ENCODE results near the gene FFAR2.

Gene FFAR2

DNA sequence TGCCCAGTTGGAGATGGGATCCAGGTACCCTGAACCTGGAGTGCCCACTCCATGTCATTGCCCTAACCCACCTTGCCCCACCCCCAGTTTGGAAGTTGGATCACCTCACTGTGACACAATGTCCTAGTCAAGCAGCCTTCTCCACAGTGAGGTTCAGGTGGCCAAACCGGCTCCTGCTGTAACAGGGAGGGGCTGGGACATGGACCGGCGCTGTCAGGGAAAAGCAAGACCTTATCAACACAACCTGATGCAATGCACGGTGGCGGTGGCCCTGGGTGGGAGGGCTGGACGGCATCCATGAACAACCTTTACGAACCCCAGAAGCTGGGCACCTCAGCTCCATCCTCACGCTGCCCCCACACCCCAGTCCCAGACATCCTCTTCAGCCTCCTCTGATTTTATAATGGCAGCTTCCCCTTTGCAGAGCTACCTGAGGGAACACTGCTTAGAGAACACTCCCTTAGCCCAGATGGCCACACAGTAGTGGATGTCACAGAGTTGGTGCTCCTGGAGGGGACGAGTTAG, 43.8 kb downstream of the FFAR2 start:
- WGBS, 2 donors (ENCODE audit: extremely low coverage in 2 of 2, insufficient read length in 2 of 2, insufficient replicate concordance in 1 of 2) = no CpG with 5 or more reads among the region's 9 CpGs
- peak overlapping the region; percentile 32 for H3K14ac ChIP-seq (ENCODE audit: low read length)
- no peak overlapping the region for H3K4me2 ChIP-seq (ENCODE audit: insufficient read depth, low read length, poor library complexity, severe bottlenecking)
- H3K23ac ChIP-seq (ENCODE audit: low read depth, low read length, poor library complexity) = peak overlapping the region; percentile 35
- no peak overlapping the region for H2BK5ac ChIP-seq (ENCODE audit: low read length)
- peak overlapping the region; percentile 27 for H3K9ac ChIP-seq (ENCODE audit: low read depth, low read length, poor library complexity)
- H2BK120ac ChIP-seq (ENCODE audit: low read depth, low read length) = no peak overlapping the region
- peak overlapping the region; percentile 11 for H2AK5ac ChIP-seq (ENCODE audit: low read depth, low read length)
- no peaks in the 10 kb centered on the region for H3K9me3 ChIP-seq (replicated peaks in 1 of 2; ENCODE audit: control insufficient read depth in 2 of 2, insufficient read depth in 1 of 2, low read depth in 1 of 2, low read length in 2 of 2)
- H3K4ac ChIP-seq (ENCODE audit: low read length) = no peak overlapping the region
- no peak overlapping the region for H3K4me3 ChIP-seq (ENCODE audit: low read length in 2 of 2)
- H3K36me3 ChIP-seq (replicated peaks in 1 of 2; ENCODE audit: control insufficient read depth in 2 of 2, insufficient read depth in 2 of 2, low read length in 2 of 2) = no peaks in the 10 kb centered on the region
- no peak overlapping the region for H4K91ac ChIP-seq (ENCODE audit: low read depth, low read length, poor library complexity)
- no peaks in the 10 kb centered on the region for H3K79me1 ChIP-seq (ENCODE audit: low read depth, low read length)
- peaks cover 0 to 2% of the 10 kb centered on the region in 2 donors for H3K4me1 ChIP-seq (ENCODE audit: control insufficient read depth in 2 of 2, insufficient read depth in 1 of 2, low read depth in 1 of 2, low read length in 2 of 2)
- no peak overlapping the region for H2BK15ac ChIP-seq (ENCODE audit: low read length)
- no peak overlapping the region for H3K27ac ChIP-seq (replicated peaks; ENCODE audit: low read length)
- DNase-seq (ENCODE audit: low spot score) = no peak
- H4K8ac ChIP-seq (ENCODE audit: low read depth, low read length) = no peak overlapping the region
- peaks cover 0 to 58% (median 0%) of the 10 kb centered on the region in 3 experiments for H3K27me3 ChIP-seq (ENCODE audit: control insufficient read depth in 3 of 3, insufficient read depth in 3 of 3, low read depth in 1 of 3, low read length in 3 of 3)
- H3K18ac ChIP-seq (ENCODE audit: low read length) = peak overlapping the region; percentile 16
- no peak overlapping the region for H2BK12ac ChIP-seq (ENCODE audit: low read length)
- H2AFZ ChIP-seq (ENCODE audit: low read length) = no peak overlapping the region

DNA sequence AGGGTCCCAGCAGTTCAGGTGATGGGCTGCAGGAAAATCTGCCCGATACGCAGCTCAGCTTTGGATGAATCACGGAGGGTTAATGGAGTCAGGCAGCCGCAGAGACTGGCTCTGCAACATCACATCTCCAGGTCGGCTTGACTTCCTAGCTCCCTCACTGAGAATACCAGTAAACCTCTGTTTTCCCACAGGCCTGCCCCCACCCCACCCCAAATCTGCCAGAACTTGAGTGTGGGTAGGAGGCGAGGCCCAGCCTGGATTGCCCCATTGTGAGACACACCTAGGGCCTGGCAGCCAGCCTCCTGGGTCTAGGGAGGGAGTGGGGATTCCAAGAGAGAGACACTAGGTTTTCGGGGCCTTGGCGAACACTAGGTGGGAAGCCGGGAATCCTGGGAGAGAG, 45.9 kb downstream of the FFAR2 start:
- H2BK12ac ChIP-seq (ENCODE audit: low read length) = no peak overlapping the region
- no peak overlapping the region for H4K8ac ChIP-seq (ENCODE audit: low read depth, low read length)
- peak overlapping the region; percentile 3 for H2AFZ ChIP-seq (ENCODE audit: low read length)
- H3K4me2 ChIP-seq (ENCODE audit: insufficient read depth, low read length, poor library complexity, severe bottlenecking) = no peak overlapping the region
- H3K18ac ChIP-seq (ENCODE audit: low read length) = no peak overlapping the region
- no peak overlapping the region for H2BK5ac ChIP-seq (ENCODE audit: low read length)
- H3K4me1 ChIP-seq (ENCODE audit: control insufficient read depth in 2 of 2, insufficient read depth in 1 of 2, low read depth in 1 of 2, low read length in 2 of 2) = peaks cover 0 to 2% of the 10 kb centered on the region in 2 donors
- no peak for DNase-seq (ENCODE audit: low spot score)
- no peaks in the 10 kb centered on the region for H3K9me3 ChIP-seq (replicated peaks in 1 of 2; ENCODE audit: control insufficient read depth in 2 of 2, insufficient read depth in 1 of 2, low read depth in 1 of 2, low read length in 2 of 2)
- peaks cover 0 to 51% (median 0%) of the 10 kb centered on the region in 3 experiments for H3K27me3 ChIP-seq (ENCODE audit: control insufficient read depth in 3 of 3, insufficient read depth in 3 of 3, low read depth in 1 of 3, low read length in 3 of 3)
- peaks cover 0 to 5% of the 10 kb centered on the region in 2 donors for H3K36me3 ChIP-seq (replicated peaks in 1 of 2; ENCODE audit: control insufficient read depth in 2 of 2, insufficient read depth in 2 of 2, low read length in 2 of 2)
- no peak overlapping the region for H3K4ac ChIP-seq (ENCODE audit: low read length)
- no peak overlapping the region for H2AK5ac ChIP-seq (ENCODE audit: low read depth, low read length)
- H3K23ac ChIP-seq (ENCODE audit: low read depth, low read length, poor library complexity) = no peak overlapping the region
- H3K27ac ChIP-seq (replicated peaks; ENCODE audit: low read length) = no peak overlapping the region
- no peak overlapping the region for H2BK120ac ChIP-seq (ENCODE audit: low read depth, low read length)
- no peak overlapping the region for H4K91ac ChIP-seq (ENCODE audit: low read depth, low read length, poor library complexity)
- H3K9ac ChIP-seq (ENCODE audit: low read depth, low read length, poor library complexity) = no peak overlapping the region
- no CpG with 5 or more reads among the region's 9 CpGs for WGBS, 2 donors (ENCODE audit: extremely low coverage in 2 of 2, insufficient read length in 2 of 2, insufficient replicate concordance in 1 of 2)
- no peak overlapping the region for H3K4me3 ChIP-seq (ENCODE audit: low read length in 2 of 2)
- H2BK15ac ChIP-seq (ENCODE audit: low read length) = no peak overlapping the region
- no peaks in the 10 kb centered on the region for H3K79me1 ChIP-seq (ENCODE audit: low read depth, low read length)
- no peak overlapping the region for H3K14ac ChIP-seq (ENCODE audit: low read length)

GRCh38 chr19:35495107-35496064, 47.3 kb downstream of the FFAR2 start:
- Histone ChIP-seq H4K8ac (ENCODE audit: low read depth, low read length) (no peak overlapping the region), H2BK15ac (ENCODE audit: low read length) (no peak overlapping the region), H3K4ac (ENCODE audit: low read length) (no peak overlapping the region), H2AK5ac (ENCODE audit: low read depth, low read length) (no peak overlapping the region), H3K9ac (ENCODE audit: low read depth, low read length, poor library complexity) (peak overlapping the region; percentile 51), H3K14ac (ENCODE audit: low read length) (no peak overlapping the region), H3K4me2 (ENCODE audit: insufficient read depth, low read length, poor library complexity, severe bottlenecking) (no peak overlapping the region), H3K79me1 (ENCODE audit: low read depth, low read length) (no peaks in the 10 kb centered on the region), H3K9me3 (replicated peaks in 1 of 2; ENCODE audit: control insufficient read depth in 2 of 2, insufficient read depth in 1 of 2, low read depth in 1 of 2, low read length in 2 of 2) (no peaks in the 10 kb centered on the region), H3K27me3 (ENCODE audit: control insufficient read depth in 3 of 3, insufficient read depth in 3 of 3, low read depth in 1 of 3, low read length in 3 of 3) (peaks cover 0 to 61% (median 0%) of the 10 kb centered on the region in 3 experiments), H3K23ac (ENCODE audit: low read depth, low read length, poor library complexity) (peak overlapping the region; percentile 1), H2AFZ (ENCODE audit: low read length) (peak overlapping the region; percentile 67), H2BK120ac (ENCODE audit: low read depth, low read length) (no peak overlapping the region), H3K36me3 (replicated peaks in 1 of 2; ENCODE audit: control insufficient read depth in 2 of 2, insufficient read depth in 2 of 2, low read length in 2 of 2) (peaks cover 0 to 7% of the 10 kb centered on the region in 2 donors), H2BK5ac (ENCODE audit: low read length) (no peak overlapping the region), H3K4me3 (ENCODE audit: low read length in 2 of 2) (no peak overlapping the region), H2BK12ac (ENCODE audit: low read length) (no peak overlapping the region), H4K91ac (ENCODE audit: low read depth, low read length, poor library complexity) (no peak overlapping the region), H3K27ac (replicated peaks; ENCODE audit: low read length) (no peak overlapping the region), H3K4me1 (ENCODE audit: control insufficient read depth in 2 of 2, insufficient read depth in 1 of 2, low read depth in 1 of 2, low read length in 2 of 2) (peaks cover 0 to 2% of the 10 kb centered on the region in 2 donors), H3K18ac (ENCODE audit: low read length) (peak overlapping the region; percentile 72)
- WGBS, 2 donors (ENCODE audit: extremely low coverage in 2 of 2, insufficient read length in 2 of 2, insufficient replicate concordance in 1 of 2) = no CpG with 5 or more reads among the region's 30 CpGs
- peak; percentile 51 for DNase-seq (ENCODE audit: low spot score)

DNA sequence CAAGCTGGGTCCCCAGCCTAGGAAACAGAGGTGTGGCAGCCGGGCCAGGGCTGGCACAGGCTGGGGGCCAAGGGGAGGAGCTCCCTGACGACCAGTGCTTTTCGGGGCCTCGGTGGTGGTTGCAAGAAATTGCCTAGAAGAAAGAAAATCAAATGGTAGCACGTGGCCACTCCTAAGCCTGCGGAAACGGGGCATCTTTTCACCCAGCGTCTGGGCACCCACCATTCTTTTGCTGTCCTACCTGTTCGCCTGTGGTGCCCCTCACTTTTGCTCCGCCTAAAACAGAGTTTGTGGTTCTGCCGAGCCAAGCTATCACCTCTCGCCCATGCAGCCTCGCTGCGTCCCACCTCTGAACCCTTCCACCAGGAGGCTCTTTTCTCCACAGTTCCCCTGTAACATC, 49.3 kb downstream of the FFAR2 start:
- Histone ChIP-seq H2AK5ac (ENCODE audit: low read depth, low read length) (no peak overlapping the region), H3K27ac (replicated peaks; ENCODE audit: low read length) (no peak overlapping the region), H4K91ac (ENCODE audit: low read depth, low read length, poor library complexity) (no peak overlapping the region), H4K8ac (ENCODE audit: low read depth, low read length) (no peak overlapping the region), H3K4ac (ENCODE audit: low read length) (no peak overlapping the region), H3K4me2 (ENCODE audit: insufficient read depth, low read length, poor library complexity, severe bottlenecking) (no peak overlapping the region), H3K14ac (ENCODE audit: low read length) (no peak overlapping the region), H2BK12ac (ENCODE audit: low read length) (no peak overlapping the region), H2BK5ac (ENCODE audit: low read length) (no peak overlapping the region), H2BK120ac (ENCODE audit: low read depth, low read length) (no peak overlapping the region), H3K18ac (ENCODE audit: low read length) (no peak overlapping the region), H3K36me3 (replicated peaks in 1 of 2; ENCODE audit: control insufficient read depth in 2 of 2, insufficient read depth in 2 of 2, low read length in 2 of 2) (peaks cover 0 to 13% of the 10 kb centered on the region in 2 donors), H3K4me1 (ENCODE audit: control insufficient read depth in 2 of 2, insufficient read depth in 1 of 2, low read depth in 1 of 2, low read length in 2 of 2) (peaks cover 0 to 2% of the 10 kb centered on the region in 2 donors), H3K9ac (ENCODE audit: low read depth, low read length, poor library complexity) (peak overlapping the region; percentile 14), H3K9me3 (replicated peaks in 1 of 2; ENCODE audit: control insufficient read depth in 2 of 2, insufficient read depth in 1 of 2, low read depth in 1 of 2, low read length in 2 of 2) (no peaks in the 10 kb centered on the region), H3K23ac (ENCODE audit: low read depth, low read length, poor library complexity) (no peak overlapping the region), H2AFZ (ENCODE audit: low read length) (no peak overlapping the region), H3K4me3 (ENCODE audit: low read length in 2 of 2) (no peak overlapping the region), H2BK15ac (ENCODE audit: low read length) (no peak overlapping the region), H3K79me1 (ENCODE audit: low read depth, low read length) (peaks cover 4% of the 10 kb centered on the region), H3K27me3 (ENCODE audit: control insufficient read depth in 3 of 3, insufficient read depth in 3 of 3, low read depth in 1 of 3, low read length in 3 of 3) (peaks cover 0 to 64% (median 0%) of the 10 kb centered on the region in 3 experiments)
- WGBS, 2 donors (ENCODE audit: extremely low coverage in 2 of 2, insufficient read length in 2 of 2, insufficient replicate concordance in 1 of 2) = no CpG with 5 or more reads among the region's 14 CpGs
- no peak for DNase-seq (ENCODE audit: low spot score)

Measured in neuronal stem cell (in vitro differentiated cells).